ENCODE data around the gene ALK. TPM values are rescaled to one million over a fixed set of nuclear protein-coding genes. Genes with fewer than 3 reads are reported as not detected.

Gene ALK
- total RNA-seq, 2 donors from 2014 or later: 0.05 TPM; not detected in 1

- H3K36me3 Mint-ChIP-seq: no peaks in the 10 kb centered on the region
- no peak overlapping the region for H3K27ac Mint-ChIP-seq
- H3K9me3 Mint-ChIP-seq: no peaks in the 10 kb centered on the region
- DNase-seq (ENCODE audit: low spot score in 2 of 2) (no peak), ATAC-seq (no peak)
Observed at GRCh38 chr2:29242621-29243375, 678.6 kb downstream of the ALK start.

- Mint-ChIP-seq H3K27ac (no peak overlapping the region), H3K9me3 (no peaks in the 10 kb centered on the region), H3K36me3 (no peaks in the 10 kb centered on the region)
- ATAC-seq: no peak
- DNase-seq (ENCODE audit: low spot score in 2 of 2): no peak
Observed at GRCh38 chr2:29241955-29242565, 679.3 kb downstream of the ALK start.

GRCh38 chr2:29241341-29241740, 680.0 kb downstream of the ALK start:
- ATAC-seq (no peak), DNase-seq (ENCODE audit: low spot score in 2 of 2) (no peak)
- Mint-ChIP-seq H3K9me3 (no peaks in the 10 kb centered on the region), H3K36me3 (no peaks in the 10 kb centered on the region), H3K27ac (no peak overlapping the region)

- DNase-seq (ENCODE audit: low spot score in 2 of 2) (no peak), ATAC-seq (no peak)
- Mint-ChIP-seq H3K9me3 (no peaks in the 10 kb centered on the region), H3K27ac (no peak overlapping the region), H3K36me3 (no peaks in the 10 kb centered on the region)
Observed at GRCh38 chr2:29240601-29241000, 680.8 kb downstream of the ALK start.

GRCh38 chr2:29239209-29239960, 682.0 kb downstream of the ALK start:
- ATAC-seq (no peak), DNase-seq (ENCODE audit: low spot score in 2 of 2) (no peak)
- no peak overlapping the region for H3K27ac Mint-ChIP-seq
- H3K36me3 Mint-ChIP-seq: no peaks in the 10 kb centered on the region
- no peaks in the 10 kb centered on the region for H3K9me3 Mint-ChIP-seq

- no peak for ATAC-seq
- no peaks in the 10 kb centered on the region for H3K36me3 Mint-ChIP-seq
- H3K27ac Mint-ChIP-seq: no peak overlapping the region
- no peaks in the 10 kb centered on the region for H3K9me3 Mint-ChIP-seq
- peak in 1 of 2 donors; percentile 10 for DNase-seq (ENCODE audit: low spot score in 2 of 2)
Observed at GRCh38 chr2:29238497-29238896, 682.9 kb downstream of the ALK start.

- DNase-seq (ENCODE audit: low spot score in 2 of 2): no peak
- H3K27ac Mint-ChIP-seq: no peak overlapping the region
- no peaks in the 10 kb centered on the region for H3K36me3 Mint-ChIP-seq
Observed at GRCh38 chr2:29236074-29236473, 685.3 kb downstream of the ALK start.

GRCh38 chr2:29235411-29235810, 686.0 kb downstream of the ALK start:
- H3K36me3 Mint-ChIP-seq: no peaks in the 10 kb centered on the region

More at GRCh38 chr2:29236074-29236473, 685.3 kb downstream of the ALK start:
- ATAC-seq: no peak
- H3K9me3 Mint-ChIP-seq: no peaks in the 10 kb centered on the region

GRCh38 chr2:29233428-29233827, 688.0 kb downstream of the ALK start:
- no peak for ATAC-seq
- no peaks in the 10 kb centered on the region for H3K9me3 Mint-ChIP-seq
- H3K36me3 Mint-ChIP-seq: no peaks in the 10 kb centered on the region
- peak overlapping the region in 1 of 2 donors; percentile 75 for H3K27ac Mint-ChIP-seq
- DNase-seq (ENCODE audit: low spot score in 2 of 2): no peak

More at GRCh38 chr2:29235411-29235810, 686.0 kb downstream of the ALK start:
- DNase-seq (ENCODE audit: low spot score in 2 of 2) (no peak), ATAC-seq (no peak)
- Mint-ChIP-seq H3K9me3 (no peaks in the 10 kb centered on the region), H3K27ac (no peak overlapping the region)

- no peaks in the 10 kb centered on the region for H3K36me3 Mint-ChIP-seq
- ATAC-seq (no peak), DNase-seq (ENCODE audit: low spot score in 2 of 2) (no peak)
- no peaks in the 10 kb centered on the region for H3K9me3 Mint-ChIP-seq
- no peak overlapping the region for H3K27ac Mint-ChIP-seq
Observed at GRCh38 chr2:29232041-29232440, 689.3 kb downstream of the ALK start.

- Mint-ChIP-seq H3K27ac (no peak overlapping the region), H3K9me3 (no peaks in the 10 kb centered on the region), H3K36me3 (no peaks in the 10 kb centered on the region)
- no peak for DNase-seq (ENCODE audit: low spot score in 2 of 2)
- ATAC-seq: no peak
Observed at GRCh38 chr2:29229640-29230039, 691.7 kb downstream of the ALK start.

GRCh38 chr2:29228947-29229346, 692.4 kb downstream of the ALK start:
- ATAC-seq (no peak), DNase-seq (ENCODE audit: low spot score in 2 of 2) (no peak)
- no peak overlapping the region for H3K27ac Mint-ChIP-seq
- no peaks in the 10 kb centered on the region for H3K9me3 Mint-ChIP-seq
- H3K36me3 Mint-ChIP-seq: no peaks in the 10 kb centered on the region

- no peak overlapping the region for H3K27ac Mint-ChIP-seq
- H3K9me3 Mint-ChIP-seq: no peaks in the 10 kb centered on the region
- H3K36me3 Mint-ChIP-seq: no peaks in the 10 kb centered on the region
- ATAC-seq (no peak), DNase-seq (ENCODE audit: low spot score in 2 of 2) (no peak)
Observed at GRCh38 chr2:29227935-29228675, 693.3 kb downstream of the ALK start.

- Mint-ChIP-seq H3K36me3 (no peaks in the 10 kb centered on the region), H3K27ac (no peak overlapping the region), H3K9me3 (no peaks in the 10 kb centered on the region)
- ATAC-seq (no peak), DNase-seq (ENCODE audit: low spot score in 2 of 2) (no peak)
Observed at GRCh38 chr2:29226808-29227207, 694.6 kb downstream of the ALK start.

- no peak overlapping the region for H3K27ac Mint-ChIP-seq
- ATAC-seq: no peak
- no peaks in the 10 kb centered on the region for H3K9me3 Mint-ChIP-seq
- H3K36me3 Mint-ChIP-seq: no peaks in the 10 kb centered on the region
- no peak for DNase-seq (ENCODE audit: low spot score in 2 of 2)
Observed at GRCh38 chr2:29226375-29226774, 695.0 kb downstream of the ALK start.

GRCh38 chr2:29225814-29226213, 695.6 kb downstream of the ALK start:
- H3K9me3 Mint-ChIP-seq: no peaks in the 10 kb centered on the region

More at GRCh38 chr2:29225814-29226213, 695.6 kb downstream of the ALK start:
- H3K36me3 Mint-ChIP-seq: no peaks in the 10 kb centered on the region
- peak overlapping the region in 1 of 2 donors; percentile 24 for H3K27ac Mint-ChIP-seq
- no peak for DNase-seq (ENCODE audit: low spot score in 2 of 2)
- no peak for ATAC-seq
